Endothelial cell (in vitro differentiated cells): ENCODE data around the gene LRIT1. TPM values are rescaled to one million over a fixed set of nuclear protein-coding genes. Genes with fewer than 3 reads are reported as not detected.

Source experiments
- DNase-seq: peaks from one replicate; pipeline ENCODE4 v3.0.0; 2021; ENCODE audit warnings: low spot score
- H3K27ac Mint-ChIP-seq: one replicate; pipeline ENCODE4 v1.8.0; 2021; ENCODE audit warnings: mixed read lengths, inconsistent platforms; ENCODE audit not compliant: unreplicated experiment
- H3K27me3 Mint-ChIP-seq: one replicate; pipeline ENCODE4 v1.8.0; 2021; ENCODE audit warnings: mild to moderate bottlenecking, moderate library complexity, mixed read lengths, inconsistent platforms; ENCODE audit not compliant: unreplicated experiment
- H3K36me3 Mint-ChIP-seq: one replicate; pipeline ENCODE4 v1.8.0; 2021; ENCODE audit warnings: mild to moderate bottlenecking, low read depth, mixed read lengths, inconsistent platforms; ENCODE audit not compliant: unreplicated experiment
- H3K4me1 Mint-ChIP-seq: one replicate; pipeline ENCODE4 v1.8.0; 2021; ENCODE audit warnings: mild to moderate bottlenecking, mixed read lengths, inconsistent platforms; ENCODE audit not compliant: unreplicated experiment
- H3K4me3 Mint-ChIP-seq: one replicate; pipeline ENCODE4 v1.8.0; 2021; ENCODE audit warnings: mild to moderate bottlenecking, mixed read lengths, inconsistent platforms; ENCODE audit not compliant: unreplicated experiment
- H3K9me3 Mint-ChIP-seq: one replicate; pipeline ENCODE4 v1.8.0; 2021; ENCODE audit warnings: mixed read lengths, inconsistent platforms; ENCODE audit not compliant: unreplicated experiment
- total RNA-seq: library from RNA; stranded (reverse); fragmentation: NEBNext Ultra II Directional; extraction: Animal tissue kit (Norgen Biotek cat#: 25700); gene quantifications from one replicate; pipeline ENCODE4 v1.2.1, GENCODE V29; 2021; ENCODE audit not compliant: unreplicated experiment
- TF ChIP-seq, protein P1 (sequence below): fragments of 200-600 bp; sonication (generic); IDR thresholded peaks from one replicate; pipeline ENCODE4 v1.5.0; 2021; ENCODE audit warnings: antibody characterized with exemption; ENCODE audit not compliant: unreplicated experiment

Gene LRIT1
- total RNA-seq, 1 donor from 2014 or later = not detected

DNA sequence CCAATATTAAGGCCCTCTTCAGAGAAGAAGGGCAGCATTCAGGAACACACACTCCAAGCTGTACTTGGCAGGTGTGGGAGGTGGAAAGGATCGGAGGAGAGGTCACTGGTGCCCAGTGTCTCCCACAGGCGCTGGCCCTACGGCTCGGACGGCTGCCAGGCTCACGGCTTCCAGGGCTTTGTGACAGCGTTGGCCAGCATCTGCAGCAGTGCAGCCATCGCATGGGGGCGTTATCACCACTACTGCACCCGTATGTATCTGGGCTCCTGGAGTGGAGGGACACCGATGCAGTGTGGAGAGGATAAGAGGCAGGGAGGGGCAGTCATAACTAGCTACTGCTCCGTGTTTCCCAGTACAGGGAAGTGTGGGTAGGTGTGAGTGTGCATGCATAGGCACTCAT is 7.4 kb upstream of the LRIT1 start:
- Mint-ChIP-seq H3K4me3 (no peak overlapping the region), H3K27ac (no peak overlapping the region), H3K4me1 (no peaks in the 10 kb centered on the region), H3K9me3 (no peaks in the 10 kb centered on the region), H3K27me3 (peaks cover 2% of the 10 kb centered on the region), H3K36me3 (no peaks in the 10 kb centered on the region)
- TF ChIP-seq, protein P1, sequence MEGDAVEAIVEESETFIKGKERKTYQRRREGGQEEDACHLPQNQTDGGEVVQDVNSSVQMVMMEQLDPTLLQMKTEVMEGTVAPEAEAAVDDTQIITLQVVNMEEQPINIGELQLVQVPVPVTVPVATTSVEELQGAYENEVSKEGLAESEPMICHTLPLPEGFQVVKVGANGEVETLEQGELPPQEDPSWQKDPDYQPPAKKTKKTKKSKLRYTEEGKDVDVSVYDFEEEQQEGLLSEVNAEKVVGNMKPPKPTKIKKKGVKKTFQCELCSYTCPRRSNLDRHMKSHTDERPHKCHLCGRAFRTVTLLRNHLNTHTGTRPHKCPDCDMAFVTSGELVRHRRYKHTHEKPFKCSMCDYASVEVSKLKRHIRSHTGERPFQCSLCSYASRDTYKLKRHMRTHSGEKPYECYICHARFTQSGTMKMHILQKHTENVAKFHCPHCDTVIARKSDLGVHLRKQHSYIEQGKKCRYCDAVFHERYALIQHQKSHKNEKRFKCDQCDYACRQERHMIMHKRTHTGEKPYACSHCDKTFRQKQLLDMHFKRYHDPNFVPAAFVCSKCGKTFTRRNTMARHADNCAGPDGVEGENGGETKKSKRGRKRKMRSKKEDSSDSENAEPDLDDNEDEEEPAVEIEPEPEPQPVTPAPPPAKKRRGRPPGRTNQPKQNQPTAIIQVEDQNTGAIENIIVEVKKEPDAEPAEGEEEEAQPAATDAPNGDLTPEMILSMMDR = no peak
- no peak for DNase-seq

DNA sequence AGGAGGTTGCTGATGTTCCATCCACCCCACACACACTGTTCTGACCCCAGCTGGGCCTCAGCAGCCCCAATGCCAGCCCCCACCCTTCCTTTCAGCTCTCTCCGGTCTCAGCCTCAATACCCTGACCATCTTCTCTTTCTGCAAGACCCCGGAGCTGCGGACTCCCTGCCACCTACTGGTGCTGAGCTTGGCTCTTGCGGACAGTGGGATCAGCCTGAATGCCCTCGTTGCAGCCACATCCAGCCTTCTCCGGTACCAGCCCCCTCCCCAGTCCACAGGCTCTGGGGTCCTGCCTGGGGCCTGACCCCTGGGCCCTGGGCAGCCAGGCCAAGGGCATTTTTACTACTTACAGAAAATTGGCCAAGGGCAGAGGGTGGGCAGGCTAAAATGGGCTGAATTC is 6.2 kb upstream of the LRIT1 start:
- no peaks in the 10 kb centered on the region for H3K36me3 Mint-ChIP-seq
- TF ChIP-seq, protein P1 = no peak
- no peaks in the 10 kb centered on the region for H3K9me3 Mint-ChIP-seq
- no peaks in the 10 kb centered on the region for H3K4me1 Mint-ChIP-seq
- H3K27ac Mint-ChIP-seq = no peak overlapping the region
- no peak for DNase-seq
- peaks cover 2% of the 10 kb centered on the region for H3K27me3 Mint-ChIP-seq
- no peak overlapping the region for H3K4me3 Mint-ChIP-seq

DNA sequence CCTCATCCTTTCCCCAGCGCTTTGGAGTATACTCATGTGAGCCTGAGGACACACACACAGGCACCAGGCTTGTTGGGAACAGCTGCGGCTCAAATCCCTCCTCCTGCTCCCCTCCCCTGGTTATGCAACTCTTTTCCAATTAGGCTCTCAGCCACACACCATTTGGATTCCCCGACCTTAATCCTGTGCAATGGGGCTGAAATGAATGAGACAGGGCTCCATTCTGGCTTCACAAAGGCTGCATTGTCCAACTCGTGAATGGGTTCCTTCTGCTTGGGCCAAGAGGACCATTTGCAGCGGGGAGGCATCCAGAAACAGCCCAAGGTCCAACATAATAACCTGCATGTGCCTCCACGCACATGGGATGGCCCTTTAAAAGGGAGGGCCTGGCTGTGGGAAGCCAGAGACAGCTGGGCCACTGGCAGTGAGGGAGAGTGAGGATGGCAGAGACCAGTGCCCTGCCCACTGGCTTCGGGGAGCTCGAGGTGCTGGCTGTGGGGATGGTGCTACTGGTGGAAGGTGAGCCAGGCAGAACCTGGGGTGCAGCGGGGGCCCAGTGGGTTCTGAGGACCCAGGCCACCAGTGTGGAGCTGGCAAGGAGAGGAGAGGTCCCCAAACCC is 3.4 kb upstream of the LRIT1 start, which contains the start of gene RGR:
TSS of gene RGR (plus strand) at position 403 of the 620 bp plus-strand sequence. CDS start at position 441, 38 bp downstream.
- DNase-seq = no peak
- no peaks in the 10 kb centered on the region for H3K36me3 Mint-ChIP-seq
- no peak within 1 kb of the TSS for H3K27ac Mint-ChIP-seq

DNA sequence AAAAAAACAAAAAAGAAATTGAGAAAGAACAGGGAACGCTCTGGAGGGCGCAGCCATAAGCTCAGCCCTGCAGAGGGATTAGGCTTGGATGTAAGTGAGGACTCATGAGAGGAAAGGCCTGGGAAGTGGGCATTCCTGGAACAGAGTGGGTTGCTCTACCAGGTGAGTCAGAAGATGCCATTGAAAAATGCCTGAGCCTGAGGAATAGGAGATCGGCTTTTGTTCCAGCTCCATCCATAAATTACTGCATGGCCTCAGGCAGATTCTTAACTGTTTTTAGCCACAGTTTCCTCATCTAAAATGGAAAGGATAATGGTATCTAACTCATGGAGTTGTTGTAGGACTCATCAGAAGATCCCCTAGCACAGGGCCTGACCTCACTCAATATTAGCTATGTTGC is 2.4 kb upstream of the LRIT1 start:
- H3K27me3 Mint-ChIP-seq = peaks cover 7% of the 10 kb centered on the region
- TF ChIP-seq, protein P1 = no peak
- no peaks in the 10 kb centered on the region for H3K4me1 Mint-ChIP-seq
- no peaks in the 10 kb centered on the region for H3K36me3 Mint-ChIP-seq
- no peak overlapping the region for H3K27ac Mint-ChIP-seq
- no peak overlapping the region for H3K4me3 Mint-ChIP-seq
- no peaks in the 10 kb centered on the region for H3K9me3 Mint-ChIP-seq
- no peak for DNase-seq

More for the DNA sequence above, 3.4 kb upstream of the LRIT1 start, which contains the start of gene RGR:
- no peaks in the 10 kb centered on the region for H3K9me3 Mint-ChIP-seq
- H3K4me3 Mint-ChIP-seq = no peak within 1 kb of the TSS
- TF ChIP-seq, protein P1 = no peak
- H3K27me3 Mint-ChIP-seq = peaks cover 6% of the 10 kb centered on the region
- no peaks in the 10 kb centered on the region for H3K4me1 Mint-ChIP-seq

DNA sequence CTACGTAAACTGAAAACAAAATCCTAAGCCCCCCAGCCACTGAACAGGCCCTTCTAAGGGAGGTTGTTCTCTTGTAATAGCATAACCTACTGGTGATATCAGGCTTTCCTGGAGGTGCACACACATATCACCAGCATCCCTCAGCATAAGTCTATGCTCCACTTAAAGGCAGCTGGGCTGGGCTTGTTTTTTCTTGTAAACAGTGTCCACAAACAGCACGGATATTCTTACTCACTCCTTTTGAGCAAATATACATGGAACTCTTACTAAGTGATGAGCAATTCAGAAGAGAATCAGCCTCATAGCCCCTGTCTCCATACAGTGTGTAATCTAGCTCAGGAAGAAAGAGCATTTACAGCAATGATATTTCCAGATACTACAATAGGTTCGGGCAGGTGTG is 2.4 kb downstream of the LRIT1 start:
- no peaks in the 10 kb centered on the region for H3K9me3 Mint-ChIP-seq
- no peak overlapping the region for H3K4me3 Mint-ChIP-seq
- TF ChIP-seq, protein P1 = no peak
- H3K27ac Mint-ChIP-seq = no peak overlapping the region
- H3K4me1 Mint-ChIP-seq = no peaks in the 10 kb centered on the region
- no peak for DNase-seq
- peaks cover 9% of the 10 kb centered on the region for H3K27me3 Mint-ChIP-seq
- no peaks in the 10 kb centered on the region for H3K36me3 Mint-ChIP-seq
